AG10803 (cell line): Measurements from ENCODE around the gene CHMP4B.

Experiments
- DNase-seq: peaks from one replicate; pipeline ENCODE4 v3.0.0; 2010; ENCODE audit warnings: low read depth
- H3K4me3 ChIP-seq: 2 replicates; pipeline ENCODE4 v1.5.1; 2011; ENCODE audit warnings: mild to moderate bottlenecking, low read length, control low read depth
- CTCF ChIP-seq: conservative IDR thresholded peaks from 2 replicates; pipeline ENCODE4 v1.5.1; 2011; ENCODE audit warnings: mild to moderate bottlenecking, low read length, control low read depth, inconsistent platforms

The CHMP4B gene

GRCh38 chr20:33817411-33817810, 6.3 kb downstream of the CHMP4B start:
- TF ChIP-seq CTCF: no peak
- DNase-seq: no peak
- H3K4me3 ChIP-seq: no peak overlapping the region

GRCh38 chr20:33819456-33819855, 8.3 kb downstream of the CHMP4B start:
- no peak overlapping the region for H3K4me3 ChIP-seq
- TF ChIP-seq CTCF: no peak

GRCh38 chr20:33820362-33820761, 9.2 kb downstream of the CHMP4B start:
- TF ChIP-seq CTCF: no peak
- no peak for DNase-seq
- H3K4me3 ChIP-seq: no peak overlapping the region

More at GRCh38 chr20:33819456-33819855, 8.3 kb downstream of the CHMP4B start:
- DNase-seq: no peak

GRCh38 chr20:33821270-33821836, 10.2 kb downstream of the CHMP4B start:
- H3K4me3 ChIP-seq: no peak overlapping the region
- no peak for DNase-seq
- TF ChIP-seq CTCF: no peak

- TF ChIP-seq CTCF: no peak
- no peak for DNase-seq
These were observed 11.3 kb downstream of the CHMP4B start for GRCh38 chr20:33822423-33822822.

GRCh38 chr20:33822991-33823390, 11.8 kb downstream of the CHMP4B start:
- no peak for TF ChIP-seq CTCF
- no peak overlapping the region for H3K4me3 ChIP-seq
- DNase-seq: no peak

More at GRCh38 chr20:33822423-33822822, 11.3 kb downstream of the CHMP4B start:
- no peak overlapping the region for H3K4me3 ChIP-seq

GRCh38 chr20:33824852-33825251, 13.7 kb downstream of the CHMP4B start:
- DNase-seq: no peak
- TF ChIP-seq CTCF: no peak
- no peak overlapping the region for H3K4me3 ChIP-seq
